Measurements from ENCODE around the gene MYO5A.

The MYO5A gene

GRCh38 chr15:52282418-52282817 is 246.3 kb downstream of the MYO5A start (continued):
- TF ChIP-seq SNAI2 (CRISPR knock-in tag; IDR thresholded peaks at IDR 0.05) (no peak), ZNF70 (CRISPR knock-in tag; IDR thresholded peaks at IDR 0.05) (no peak), ESRRG (CRISPR knock-in tag; IDR thresholded peaks at IDR 0.05) (no peak), ZC3H10 (CRISPR knock-in tag; IDR thresholded peaks at IDR 0.05) (no peak), POU6F1 (CRISPR knock-in tag; IDR thresholded peaks at IDR 0.05; ENCODE audit: borderline replicate concordance, low read depth) (no peak)

GRCh38 chr15:52281085-52282035 is 247.3 kb downstream of the MYO5A start:
- TF ChIP-seq OSR1 (CRISPR knock-in tag; IDR thresholded peaks at IDR 0.05) (no peak), ARNTL (CRISPR knock-in tag; IDR thresholded peaks at IDR 0.05; ENCODE audit: borderline replicate concordance, low read depth) (no peak), GLIS3 (CRISPR knock-in tag; IDR thresholded peaks at IDR 0.05) (no peak), ZNF70 (CRISPR knock-in tag; IDR thresholded peaks at IDR 0.05) (no peak)
- no peak for ATAC-seq

- ATAC-seq, result no peak
- TF ChIP-seq ZFP30 (CRISPR knock-in tag; IDR thresholded peaks at IDR 0.05) (no peak), ZNF70 (CRISPR knock-in tag; IDR thresholded peaks at IDR 0.05) (no peak), ZC3H10 (CRISPR knock-in tag; IDR thresholded peaks at IDR 0.05) (no peak), RARB (CRISPR knock-in tag; IDR thresholded peaks at IDR 0.05) (no peak), CSRNP3 (CRISPR knock-in tag; IDR thresholded peaks at IDR 0.05) (no peak), BACH2 (CRISPR knock-in tag; IDR thresholded peaks at IDR 0.05; ENCODE audit: borderline replicate concordance) (no peak), GLIS3 (CRISPR knock-in tag; IDR thresholded peaks at IDR 0.05) (no peak), TSHZ2 (CRISPR knock-in tag; IDR thresholded peaks at IDR 0.05) (no peak), TOX (CRISPR knock-in tag; IDR thresholded peaks at IDR 0.05; ENCODE audit: borderline replicate concordance) (no peak), ISL1 (CRISPR knock-in tag; IDR thresholded peaks at IDR 0.05) (no peak), CREB5 (CRISPR knock-in tag; IDR thresholded peaks at IDR 0.05; ENCODE audit: low read depth) (no peak), ZNF565 (CRISPR knock-in tag; conservative IDR thresholded peaks at IDR 0.05; ENCODE audit: low read depth) (no peak), POU6F1 (CRISPR knock-in tag; IDR thresholded peaks at IDR 0.05; ENCODE audit: borderline replicate concordance, low read depth) (no peak), CSDC2 (CRISPR knock-in tag; IDR thresholded peaks at IDR 0.05) (no peak), TCF4 (CRISPR knock-in tag; IDR thresholded peaks at IDR 0.05; ENCODE audit: borderline replicate concordance) (no peak), PPARA (CRISPR knock-in tag; IDR thresholded peaks at IDR 0.05; ENCODE audit: borderline replicate concordance) (no peak)
These were observed 248.2 kb downstream of the MYO5A start for GRCh38 chr15:52280326-52281084.
